IPS DF 6.9 (cell line): Measurements from ENCODE around the gene PDGFC.

Source experiments
- DNase-seq: peaks from one replicate; pipeline ENCODE4 v3.0.0-alpha.2; 2013; ENCODE audit warnings: low read depth, low spot score
- H3K27ac ChIP-seq: one replicate; pipeline ENCODE4 v1.5.1; 2013; ENCODE audit warnings: low read length, control low read depth
- H3K27me3 ChIP-seq: 2 replicates; pipeline ENCODE4 v1.6.1; 2013; ENCODE audit warnings: mild to moderate bottlenecking, low read length; ENCODE audit not compliant: control insufficient read depth, insufficient read depth
- H3K36me3 ChIP-seq: 2 replicates; pipeline ENCODE4 v1.6.1; 2013; ENCODE audit warnings: low read length; ENCODE audit not compliant: control insufficient read depth, insufficient read depth
- H3K4me1 ChIP-seq: 2 replicates; pipeline ENCODE4 v1.6.1; 2013; ENCODE audit warnings: low read length; ENCODE audit not compliant: control insufficient read depth, insufficient read depth
- H3K4me3 ChIP-seq: 2 replicates; pipeline ENCODE4 v1.5.1; 2013; ENCODE audit warnings: mild to moderate bottlenecking, low read length
- H3K9me3 ChIP-seq: 2 replicates; pipeline ENCODE4 v1.6.1; 2013; ENCODE audit warnings: low read length, inconsistent platforms; ENCODE audit not compliant: control insufficient read depth, insufficient read depth
- WGBS: extraction: QIAGEN DNeasy Blood & Tissue Kit; methylation state at CpG from one replicate; pipeline ENCODE4 v1.1.7; 2013; ENCODE audit warnings: mixed read lengths, missing lambda C conversion rate; ENCODE audit not compliant: insufficient read length, insufficient coverage; 5-methylcytosine and 5-hydroxymethylcytosine counted together

Gene PDGFC

GRCh38 chr4:156952078-156952759 lies 19.4 kb downstream of the PDGFC start:
- Histone ChIP-seq H3K4me1 (no peaks in the 10 kb centered on the region), H3K36me3 (no peaks in the 10 kb centered on the region), H3K4me3 (no peak overlapping the region), H3K27ac (no peak overlapping the region), H3K9me3 (no peaks in the 10 kb centered on the region), H3K27me3 (no peaks in the 10 kb centered on the region)
- no CpG with 5 or more reads among the region's 3 CpGs for WGBS
- DNase-seq, result no peak

GRCh38 chr4:156950948-156951347 lies 20.7 kb downstream of the PDGFC start:
- Histone ChIP-seq H3K4me3 (no peak overlapping the region), H3K27me3 (no peaks in the 10 kb centered on the region), H3K4me1 (no peaks in the 10 kb centered on the region), H3K36me3 (no peaks in the 10 kb centered on the region), H3K27ac (no peak overlapping the region), H3K9me3 (no peaks in the 10 kb centered on the region)
- no peak for DNase-seq
- WGBS, result no CpG with 5 or more reads among the region's 3 CpGs

- H3K27me3 ChIP-seq, result no peaks in the 10 kb centered on the region
- H3K27ac ChIP-seq, result no peak overlapping the region
- no peak for DNase-seq
- H3K9me3 ChIP-seq, result no peaks in the 10 kb centered on the region
- H3K36me3 ChIP-seq, result no peaks in the 10 kb centered on the region
- H3K4me3 ChIP-seq, result no peak overlapping the region
- H3K4me1 ChIP-seq, result no peaks in the 10 kb centered on the region
- 100% methylated on average over 1 of the region's 5 CpGs for WGBS
Observed at GRCh38 chr4:156950090-156950489, 21.5 kb downstream of the PDGFC start.

- no peaks in the 10 kb centered on the region for H3K9me3 ChIP-seq
- no CpG with 5 or more reads among the region's 2 CpGs for WGBS
- H3K4me1 ChIP-seq, result no peaks in the 10 kb centered on the region
- no peak overlapping the region for H3K4me3 ChIP-seq
- no peaks in the 10 kb centered on the region for H3K27me3 ChIP-seq
- no peak for DNase-seq
- H3K36me3 ChIP-seq, result no peaks in the 10 kb centered on the region
- no peak overlapping the region for H3K27ac ChIP-seq
Observed at GRCh38 chr4:156949373-156949814, 22.2 kb downstream of the PDGFC start.

- no peak overlapping the region for H3K27ac ChIP-seq
Observed at GRCh38 chr4:156948738-156949137, 22.9 kb downstream of the PDGFC start.

GRCh38 chr4:156948133-156948532 lies 23.5 kb downstream of the PDGFC start:
- H3K27ac ChIP-seq, result no peak overlapping the region
- no CpG with 5 or more reads among the region's 6 CpGs for WGBS

More at GRCh38 chr4:156948738-156949137, 22.9 kb downstream of the PDGFC start:
- DNase-seq, result no peak
- Histone ChIP-seq H3K4me3 (no peak overlapping the region), H3K9me3 (no peaks in the 10 kb centered on the region), H3K4me1 (no peaks in the 10 kb centered on the region), H3K27me3 (no peaks in the 10 kb centered on the region), H3K36me3 (no peaks in the 10 kb centered on the region)
- no CpG with 5 or more reads among the region's 3 CpGs for WGBS

GRCh38 chr4:156946516-156947424 lies 24.8 kb downstream of the PDGFC start:
- H3K4me1 ChIP-seq, result no peaks in the 10 kb centered on the region
- H3K27me3 ChIP-seq, result no peaks in the 10 kb centered on the region
- no peaks in the 10 kb centered on the region for H3K9me3 ChIP-seq
- WGBS, result no CpG with 5 or more reads among the region's 5 CpGs
- no peak overlapping the region for H3K4me3 ChIP-seq
- no peak overlapping the region for H3K27ac ChIP-seq
- no peaks in the 10 kb centered on the region for H3K36me3 ChIP-seq
- DNase-seq, result no peak

More at GRCh38 chr4:156948133-156948532, 23.5 kb downstream of the PDGFC start:
- H3K4me3 ChIP-seq, result no peak overlapping the region
- H3K4me1 ChIP-seq, result no peaks in the 10 kb centered on the region
- no peaks in the 10 kb centered on the region for H3K27me3 ChIP-seq
- H3K36me3 ChIP-seq, result no peaks in the 10 kb centered on the region
- no peaks in the 10 kb centered on the region for H3K9me3 ChIP-seq
- DNase-seq, result no peak

GRCh38 chr4:156945532-156945931 lies 26.1 kb downstream of the PDGFC start:
- no peak overlapping the region for H3K4me3 ChIP-seq
- H3K9me3 ChIP-seq, result no peaks in the 10 kb centered on the region
- H3K27ac ChIP-seq, result no peak overlapping the region
- no peak for DNase-seq
- no peaks in the 10 kb centered on the region for H3K36me3 ChIP-seq
- H3K4me1 ChIP-seq, result no peaks in the 10 kb centered on the region
- no CpG with 5 or more reads among the region's 3 CpGs for WGBS
- H3K27me3 ChIP-seq, result no peaks in the 10 kb centered on the region

GRCh38 chr4:156942991-156943390 lies 28.6 kb downstream of the PDGFC start:
- H3K4me3 ChIP-seq, result no peak overlapping the region
- H3K4me1 ChIP-seq, result no peaks in the 10 kb centered on the region
- WGBS, result no CpG with 5 or more reads among the region's 4 CpGs
- H3K36me3 ChIP-seq, result no peaks in the 10 kb centered on the region
- no peak for DNase-seq
- no peak overlapping the region for H3K27ac ChIP-seq
- H3K27me3 ChIP-seq, result no peaks in the 10 kb centered on the region
- H3K9me3 ChIP-seq, result no peaks in the 10 kb centered on the region

GRCh38 chr4:156941940-156942548 lies 29.6 kb downstream of the PDGFC start:
- Histone ChIP-seq H3K36me3 (no peaks in the 10 kb centered on the region), H3K27ac (no peak overlapping the region), H3K4me3 (no peak overlapping the region), H3K4me1 (no peaks in the 10 kb centered on the region), H3K9me3 (no peaks in the 10 kb centered on the region), H3K27me3 (no peaks in the 10 kb centered on the region)
- peak; percentile 29 for DNase-seq
- no CpG with 5 or more reads among the region's 7 CpGs for WGBS
